ENCODE data around the gene ROBO1.
"Not testable (repeated sequence)": the region's sequence is repeated elsewhere in the genome, so short reads cannot be mapped to it uniquely, and the experiment has no call there.

Gene ROBO1

GRCh38 chr3:79314962-79315361 lies 452.8 kb downstream of the ROBO1 start:
- DNase-seq (ENCODE audit: low spot score): no peak

GRCh38 chr3:79314544-79314943 lies 453.3 kb downstream of the ROBO1 start:
- no peak for DNase-seq (ENCODE audit: low spot score)

GRCh38 chr3:79310016-79310415 lies 457.8 kb downstream of the ROBO1 start:
- DNase-seq (ENCODE audit: low spot score): peak; percentile 6

- DNase-seq (ENCODE audit: low spot score): peak; percentile 13
These were observed 460.7 kb downstream of the ROBO1 start for GRCh38 chr3:79306934-79307570.

- DNase-seq (ENCODE audit: low spot score): not testable (repeated sequence)
These were observed 467.7 kb downstream of the ROBO1 start for GRCh38 chr3:79299949-79300635.

DNA sequence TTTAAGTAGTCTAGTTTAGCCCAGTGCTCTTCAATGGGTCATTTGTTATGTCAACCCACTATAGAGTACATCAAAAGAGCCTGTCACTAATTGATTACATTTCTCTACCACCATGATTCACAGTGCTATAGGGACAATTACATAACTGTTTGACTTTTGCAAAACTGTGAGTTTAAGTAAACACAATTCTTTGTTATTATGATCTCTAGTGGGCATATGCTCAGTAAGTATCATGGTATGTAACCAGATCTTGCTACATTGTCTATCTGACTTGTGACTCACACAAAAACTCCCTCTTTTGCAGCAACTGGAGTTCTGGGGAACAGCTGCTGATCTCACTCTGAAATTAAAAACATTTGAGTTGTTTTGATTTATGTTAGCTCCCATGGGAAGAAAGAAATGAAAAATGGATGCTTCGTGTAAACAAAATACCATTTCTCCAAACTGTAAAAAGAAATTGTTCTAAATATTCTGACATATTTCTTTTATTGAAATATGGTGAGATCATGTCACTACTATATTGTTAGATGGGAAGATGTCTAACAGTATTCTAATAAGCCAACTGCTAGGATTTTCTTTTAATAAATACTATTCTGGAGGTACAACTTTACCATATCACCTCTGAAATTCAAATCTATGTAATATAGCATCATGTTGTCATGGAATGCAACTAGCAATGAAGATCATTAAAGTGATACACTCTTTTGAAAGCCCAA lies 470.4 kb downstream of the ROBO1 start:
- no peak for DNase-seq (ENCODE audit: low spot score)

- DNase-seq (ENCODE audit: low spot score): no peak
These were observed 480.9 kb downstream of the ROBO1 start for GRCh38 chr3:79286882-79287281.

DNA sequence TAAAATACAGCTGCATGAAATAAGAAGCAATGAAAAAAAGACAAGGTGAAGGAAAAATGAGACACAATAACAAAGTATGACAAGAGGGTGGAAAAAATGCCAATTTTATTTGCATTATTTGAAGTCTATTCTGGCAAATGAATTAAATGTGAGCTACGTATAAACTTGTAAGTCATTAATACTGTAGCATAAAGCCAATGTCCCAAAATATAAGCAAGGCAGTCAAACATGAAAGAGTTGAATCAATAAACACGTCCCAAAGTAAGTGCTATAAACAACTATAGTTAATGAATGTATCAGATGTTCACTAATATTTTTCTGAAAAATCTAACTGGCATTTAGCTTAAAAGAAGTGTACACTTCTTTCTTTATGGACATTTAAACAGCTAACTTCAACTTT lies 481.9 kb downstream of the ROBO1 start:
- DNase-seq (ENCODE audit: low spot score): no peak

- DNase-seq (ENCODE audit: low spot score): no peak
These were observed 482.4 kb downstream of the ROBO1 start for GRCh38 chr3:79285380-79285779.

GRCh38 chr3:79284781-79285180 lies 483.0 kb downstream of the ROBO1 start:
- no peak for DNase-seq (ENCODE audit: low spot score)

- no peak for DNase-seq (ENCODE audit: low spot score)
These were observed 489.1 kb downstream of the ROBO1 start for GRCh38 chr3:79278681-79279080.

- no peak for DNase-seq (ENCODE audit: low spot score)
These were observed 499.4 kb downstream of the ROBO1 start for GRCh38 chr3:79268422-79268821.

- no peak for DNase-seq (ENCODE audit: low spot score)
These were observed 502.9 kb downstream of the ROBO1 start for GRCh38 chr3:79264892-79265291.

DNA sequence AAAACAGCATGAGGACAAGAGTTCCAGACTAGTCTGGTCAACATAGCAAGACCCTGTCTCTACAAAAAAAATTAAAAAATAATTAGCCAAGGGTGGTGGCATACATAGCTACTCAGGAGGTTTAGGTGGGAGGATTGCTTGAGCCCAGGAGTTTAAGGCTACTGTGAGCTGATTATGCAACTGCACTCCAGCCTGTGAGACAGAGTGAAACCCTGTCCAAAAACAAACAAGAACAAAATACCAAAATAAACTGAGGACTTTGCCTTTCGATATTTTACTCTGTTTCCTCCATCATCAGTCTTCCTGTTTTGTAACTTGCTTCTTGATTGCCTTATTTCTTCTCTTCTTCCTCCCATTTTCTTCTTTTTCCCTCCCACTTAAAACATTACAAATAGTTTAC lies 504.4 kb downstream of the ROBO1 start:
- no peak for DNase-seq (ENCODE audit: low spot score)

GRCh38 chr3:79258479-79258878 lies 509.3 kb downstream of the ROBO1 start:
- no peak for DNase-seq (ENCODE audit: low spot score)

DNA sequence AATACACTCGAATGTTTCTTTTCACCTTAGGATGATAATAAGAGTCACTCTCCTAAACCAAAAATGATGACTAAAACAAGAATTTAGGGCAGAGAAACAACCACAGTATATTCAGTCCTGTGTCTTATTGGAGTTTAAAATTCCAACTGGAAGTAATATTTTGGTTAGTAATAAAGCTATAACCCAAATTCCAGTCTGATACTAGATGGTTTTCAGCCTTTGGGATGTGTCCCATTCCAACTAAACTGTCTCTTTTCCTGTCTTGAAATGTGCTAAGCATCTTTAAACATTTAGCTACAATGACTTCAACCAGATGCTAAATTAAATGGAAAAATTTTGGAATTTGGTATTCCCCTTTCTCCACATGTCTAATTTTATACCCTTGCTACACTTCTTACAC lies 510.0 kb downstream of the ROBO1 start:
- DNase-seq (ENCODE audit: low spot score): no peak

DNA sequence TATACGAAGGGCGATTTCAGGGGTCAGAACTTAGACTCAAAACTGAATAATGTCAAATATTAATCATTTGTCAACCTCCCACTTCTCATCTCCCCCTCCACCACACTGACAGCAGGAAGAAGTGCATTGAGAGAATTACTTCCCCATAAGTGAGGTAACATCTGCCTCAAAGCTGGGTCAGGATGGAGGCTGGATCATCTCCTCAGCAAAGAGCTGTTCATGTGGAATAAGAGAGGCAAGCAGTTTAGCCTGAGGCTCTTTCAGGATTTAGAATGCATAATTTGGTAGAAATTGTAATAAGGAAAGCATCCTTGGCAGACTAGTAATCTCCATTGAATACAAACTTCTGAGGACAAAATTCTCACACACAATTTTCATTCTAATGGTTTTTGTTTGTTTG lies 512.1 kb downstream of the ROBO1 start:
- DNase-seq (ENCODE audit: low spot score): no peak

DNA sequence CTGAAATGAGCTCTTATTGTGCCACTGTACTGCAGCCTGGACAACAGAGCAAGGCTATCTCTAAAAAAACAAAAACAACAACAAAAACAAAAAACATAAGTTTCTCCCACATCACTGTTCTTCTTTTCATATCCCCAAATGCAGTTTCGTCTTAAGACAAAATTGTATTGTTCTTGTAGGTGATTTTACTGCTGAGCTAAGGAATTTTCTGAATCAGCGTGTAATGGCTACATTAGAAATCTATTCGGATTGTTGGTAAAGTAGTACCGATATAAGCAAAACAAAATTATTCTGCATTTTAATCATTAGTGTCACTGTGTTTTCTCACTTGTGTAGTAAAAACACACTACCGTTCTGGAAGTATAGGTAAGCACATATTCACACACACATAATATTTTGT lies 512.5 kb downstream of the ROBO1 start:
- DNase-seq (ENCODE audit: low spot score): no peak

- DNase-seq (ENCODE audit: low spot score): no peak
These were observed 514.1 kb downstream of the ROBO1 start for GRCh38 chr3:79253704-79254103.

- no peak for DNase-seq (ENCODE audit: low spot score)
These were observed 514.5 kb downstream of the ROBO1 start for GRCh38 chr3:79253271-79253670.

DNA sequence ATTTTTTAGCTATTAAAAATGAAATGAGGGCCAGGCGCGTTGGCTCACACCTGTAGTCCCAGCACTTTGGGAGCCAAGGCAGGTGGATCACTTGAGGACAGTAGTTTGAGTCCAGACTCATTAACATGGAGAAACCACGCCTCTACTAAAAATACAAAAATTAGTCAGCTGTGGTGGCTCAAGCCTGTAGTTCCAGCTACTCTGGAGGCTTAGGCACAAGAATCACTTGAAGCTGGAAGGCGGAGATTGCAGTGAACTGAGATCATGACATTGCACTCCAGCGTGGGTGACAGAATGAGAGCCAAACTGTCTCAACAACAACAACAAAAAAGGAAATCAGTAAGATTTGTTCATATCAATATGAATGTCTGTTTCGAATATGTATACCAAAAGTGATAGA lies 517.1 kb downstream of the ROBO1 start:
- no peak for DNase-seq (ENCODE audit: low spot score)

DNA sequence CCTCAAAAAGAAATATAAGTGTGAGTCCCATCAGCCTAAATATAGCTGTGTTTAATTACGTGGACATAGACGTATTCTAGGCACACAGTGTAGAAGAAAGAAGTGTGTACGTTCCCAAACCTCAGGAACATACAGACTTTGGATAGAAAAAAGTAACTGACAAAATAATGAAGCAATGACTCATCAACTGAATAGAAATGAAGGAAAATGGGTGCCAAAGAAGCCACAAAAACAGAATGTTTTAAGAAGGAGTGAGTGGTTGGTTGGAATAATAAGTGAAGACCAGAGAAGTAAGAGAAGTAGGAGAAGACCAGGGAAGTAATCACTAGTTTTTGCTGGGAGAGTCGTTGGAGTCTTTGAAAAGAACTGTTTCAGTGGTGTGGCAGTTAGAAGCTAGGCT lies 518.1 kb downstream of the ROBO1 start:
- no peak for DNase-seq (ENCODE audit: low spot score)

DNA sequence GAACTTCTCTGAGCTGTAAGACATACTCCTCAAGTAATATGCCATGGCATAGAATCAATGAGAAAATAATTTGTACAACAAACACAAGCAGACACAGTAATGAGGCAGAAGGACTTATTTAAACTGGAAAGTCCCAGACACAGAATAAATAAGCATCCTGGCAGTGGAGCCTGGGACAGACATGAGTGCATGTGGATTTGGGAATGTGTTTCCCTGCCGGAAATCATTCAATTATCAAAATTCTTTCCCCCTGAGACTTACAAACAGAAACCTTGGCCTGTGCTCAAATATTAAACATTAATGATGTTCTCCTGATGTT lies 520.1 kb downstream of the ROBO1 start:
- no peak for DNase-seq (ENCODE audit: low spot score)

Measured in SK-N-DZ (cell line).